OCI-LY7 (cell line): ENCODE data around the gene CALY.

Experiments used
- CTCF ChIP-seq: fragments of 200-600 bp; sonication (generic); conservative IDR thresholded peaks from 2 replicates; pipeline ENCODE4 v1.5.1; 2014; ENCODE audit warnings: mild to moderate bottlenecking, antibody characterized with exemption, low read length, moderate library complexity, mixed read lengths
- EZH2phosphoT487 ChIP-seq: fragments of 200-600 bp; sonication (generic); IDR thresholded peaks from 2 replicates; pipeline ENCODE4 v1.6.1; 2018; ENCODE audit warnings: low read depth, borderline replicate concordance, mild to moderate bottlenecking, mixed run types, antibody characterized with exemption, low read length, moderate library complexity, mixed read lengths

DNA sequence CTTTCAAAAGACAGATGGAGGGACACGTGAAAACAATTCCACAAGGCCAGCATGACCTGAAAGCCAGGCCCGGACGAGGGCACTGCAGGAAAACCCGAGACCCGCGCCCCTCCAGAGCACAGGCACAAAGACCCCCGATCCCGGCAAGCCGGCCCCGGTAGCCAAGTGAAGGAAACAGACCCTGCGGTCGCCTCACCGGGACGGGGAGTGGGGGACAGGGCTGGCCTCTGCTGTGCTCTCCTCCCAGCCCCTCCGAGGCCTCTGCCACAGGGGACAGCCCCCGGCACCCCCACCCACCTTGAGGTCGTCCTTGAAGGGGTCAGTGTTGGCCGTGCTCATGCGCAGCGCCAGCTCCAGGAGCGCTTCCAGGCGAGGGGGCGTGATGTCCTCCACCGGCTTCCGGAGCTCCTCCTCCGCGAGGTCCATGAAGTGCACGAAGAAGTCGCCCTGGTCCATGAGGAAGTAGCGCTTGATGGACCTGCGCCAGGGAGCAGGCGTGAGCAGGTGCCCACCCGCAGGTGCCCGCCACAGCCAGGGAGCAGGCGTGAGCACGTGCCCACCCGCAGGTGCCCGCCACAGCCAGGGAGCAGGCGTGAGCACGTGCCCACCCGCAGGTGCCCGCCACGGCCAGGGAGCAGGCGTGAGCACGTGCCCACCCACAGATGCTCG is 48.7 kb downstream of the CALY start:
- TF ChIP-seq CTCF (no peak), EZH2phosphoT487 (no peak)
